Uterus (tissue), 4 donors: ENCODE measurements around the gene BCDIN3D. TPM values are rescaled to one million over a fixed set of nuclear protein-coding genes. Genes with fewer than 3 reads are reported as not detected.
A peak's percentile ranks its signal among the peaks of the same experiment; 100 is the strongest.

Experiments used
- DNase-seq, 2 donors: peaks; one replicate each; pipeline ENCODE4 v3.0.0-alpha.2; 2019 to 2020
- H3K27ac ChIP-seq, 2 donors: fragments of 200-600 bp; sonication (generic); 1 replicate in 1 of 2; 2 replicates in 1 of 2; pipeline ENCODE4 v1.5.1; 2016 to 2018
- H3K27me3 ChIP-seq, 2 donors: fragments of 200-600 bp; sonication (generic); one replicate each; pipeline ENCODE4 v1.5.1; 2018 to 2019; ENCODE audit warnings: control low read depth in 1 of 2
- H3K36me3 ChIP-seq, 2 donors: fragments of 200-600 bp; sonication (generic); one replicate each; pipeline ENCODE4 v1.5.1; 2019; ENCODE audit warnings: control low read depth in 1 of 2
- H3K4me1 ChIP-seq, 2 donors: fragments of 200-600 bp; sonication (generic); one replicate each; pipeline ENCODE4 v1.5.1; 2018 to 2019; ENCODE audit warnings: control low read depth in 1 of 2
- H3K4me3 ChIP-seq, 2 donors: fragments of 200-600 bp; sonication (generic); 1 replicate in 1 of 2; 2 replicates in 1 of 2; pipeline ENCODE4 v1.5.1; 2018 to 2019; ENCODE audit warnings: mild to moderate bottlenecking in 1 of 2
- H3K9me3 ChIP-seq, 2 donors: fragments of 200-600 bp; sonication (generic); one replicate each; pipeline ENCODE4 v1.5.1; 2019; ENCODE audit warnings: control low read depth in 1 of 2
- POLR2A ChIP-seq, 2 donors: fragments of 450-650 bp; IDR thresholded peaks; one replicate each; pipeline ENCODE4 v1.6.1; 2016; ENCODE audit warnings: antibody characterized with exemption in 2 of 2, mild to moderate bottlenecking in 1 of 2, moderate library complexity in 1 of 2
- intact Hi-C: fragments of 100-400 bp; cut with DNase I; formaldehyde crosslinking; loops from one replicate; pipeline ENCODE4 v1.15.1; 2023; ENCODE audit warnings: low total_unique reads
- total RNA-seq, 4 donors: library from RNA; depleted of rRNA in 3 of 4; stranded (reverse); fragments of >200 nt in 3 of 4; gene quantifications; one replicate each; pipeline versions ENCODE4 v1.1.0 to v1.2.4, GENCODE V29; 2014 to 2023
- TF ChIP-seq, protein P1 (sequence below), 4 experiments: fragments of 200-600 bp in 2 of 4; fragments of 450-650 bp in 2 of 4; sonication (generic) in 2 of 4; IDR thresholded peaks; one replicate each; pipeline ENCODE4 v1.5.1; 2016 to 2019; ENCODE audit warnings: antibody characterized with exemption in 4 of 4, mild to moderate bottlenecking in 2 of 4, moderate library complexity in 1 of 4
- donor health status: DM: yes; HTN: yes; CAD: no.

BCDIN3D gene
- total RNA-seq, 4 donors from 2014 or later: 2.1 to 7.2 (median 2.7) TPM

DNA sequence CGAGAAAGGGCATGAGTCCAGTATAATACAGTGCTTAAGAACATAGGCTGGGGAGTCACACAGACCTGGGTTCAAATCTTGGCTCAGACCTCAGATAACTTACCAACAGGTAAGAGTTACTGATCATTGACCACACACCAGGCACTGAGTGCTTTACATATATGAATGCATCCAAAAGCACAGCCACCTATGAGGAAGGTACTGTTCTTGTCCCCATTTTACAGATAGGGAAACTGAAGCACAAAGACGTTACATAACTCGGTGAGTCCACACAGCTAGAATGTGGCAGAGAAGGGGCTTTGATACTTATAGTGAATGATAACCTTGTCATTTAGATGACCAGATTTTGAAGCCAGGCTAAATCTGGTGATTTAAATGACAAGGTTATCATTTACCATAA is 33.2 kb upstream of the BCDIN3D start:
- no peak overlapping the region for H3K27ac ChIP-seq
- no peaks in the 10 kb centered on the region for H3K9me3 ChIP-seq
- H3K36me3 ChIP-seq: no peaks in the 10 kb centered on the region
- TF ChIP-seq, protein P1, sequence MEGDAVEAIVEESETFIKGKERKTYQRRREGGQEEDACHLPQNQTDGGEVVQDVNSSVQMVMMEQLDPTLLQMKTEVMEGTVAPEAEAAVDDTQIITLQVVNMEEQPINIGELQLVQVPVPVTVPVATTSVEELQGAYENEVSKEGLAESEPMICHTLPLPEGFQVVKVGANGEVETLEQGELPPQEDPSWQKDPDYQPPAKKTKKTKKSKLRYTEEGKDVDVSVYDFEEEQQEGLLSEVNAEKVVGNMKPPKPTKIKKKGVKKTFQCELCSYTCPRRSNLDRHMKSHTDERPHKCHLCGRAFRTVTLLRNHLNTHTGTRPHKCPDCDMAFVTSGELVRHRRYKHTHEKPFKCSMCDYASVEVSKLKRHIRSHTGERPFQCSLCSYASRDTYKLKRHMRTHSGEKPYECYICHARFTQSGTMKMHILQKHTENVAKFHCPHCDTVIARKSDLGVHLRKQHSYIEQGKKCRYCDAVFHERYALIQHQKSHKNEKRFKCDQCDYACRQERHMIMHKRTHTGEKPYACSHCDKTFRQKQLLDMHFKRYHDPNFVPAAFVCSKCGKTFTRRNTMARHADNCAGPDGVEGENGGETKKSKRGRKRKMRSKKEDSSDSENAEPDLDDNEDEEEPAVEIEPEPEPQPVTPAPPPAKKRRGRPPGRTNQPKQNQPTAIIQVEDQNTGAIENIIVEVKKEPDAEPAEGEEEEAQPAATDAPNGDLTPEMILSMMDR (IDR thresholded peaks at IDR 0.05): no peak
- no peak for TF ChIP-seq POLR2A (IDR thresholded peaks at IDR 0.05)
- H3K4me1 ChIP-seq: no peaks in the 10 kb centered on the region
- H3K4me3 ChIP-seq: no peak overlapping the region
- no peak for DNase-seq
- intact Hi-C loops: no loop called here
- no peaks in the 10 kb centered on the region for H3K27me3 ChIP-seq

DNA sequence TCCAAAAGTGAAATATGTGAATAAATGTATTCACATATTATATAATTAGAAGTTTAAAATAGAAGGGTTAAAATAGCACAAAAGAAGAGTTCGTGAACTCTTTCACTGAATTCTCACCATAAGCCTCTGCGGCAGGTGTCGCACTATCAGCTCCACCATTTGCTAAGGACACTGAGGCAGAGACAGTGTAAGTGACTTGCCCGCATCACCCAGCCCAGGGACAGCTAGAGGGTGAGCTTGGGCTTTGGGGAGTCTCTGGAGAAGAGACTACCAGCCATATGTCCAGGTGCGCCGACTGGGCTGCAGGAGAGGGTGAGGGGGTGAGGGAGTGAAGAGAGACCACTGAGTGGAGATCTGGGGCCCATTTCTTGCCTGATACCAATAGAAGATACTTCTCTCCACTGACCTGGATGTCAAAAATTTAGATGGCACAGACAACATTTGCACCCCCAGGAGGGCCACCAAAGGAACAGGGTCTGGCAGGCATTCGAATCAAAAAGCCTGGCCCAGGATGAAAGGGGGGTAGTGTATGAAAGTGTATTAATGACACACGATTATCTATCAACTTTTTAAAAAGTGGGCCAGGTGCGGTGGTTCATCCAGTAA is 32.3 kb upstream of the BCDIN3D start:
- intact Hi-C loops: no loop called here
- DNase-seq: no peak

DNA sequence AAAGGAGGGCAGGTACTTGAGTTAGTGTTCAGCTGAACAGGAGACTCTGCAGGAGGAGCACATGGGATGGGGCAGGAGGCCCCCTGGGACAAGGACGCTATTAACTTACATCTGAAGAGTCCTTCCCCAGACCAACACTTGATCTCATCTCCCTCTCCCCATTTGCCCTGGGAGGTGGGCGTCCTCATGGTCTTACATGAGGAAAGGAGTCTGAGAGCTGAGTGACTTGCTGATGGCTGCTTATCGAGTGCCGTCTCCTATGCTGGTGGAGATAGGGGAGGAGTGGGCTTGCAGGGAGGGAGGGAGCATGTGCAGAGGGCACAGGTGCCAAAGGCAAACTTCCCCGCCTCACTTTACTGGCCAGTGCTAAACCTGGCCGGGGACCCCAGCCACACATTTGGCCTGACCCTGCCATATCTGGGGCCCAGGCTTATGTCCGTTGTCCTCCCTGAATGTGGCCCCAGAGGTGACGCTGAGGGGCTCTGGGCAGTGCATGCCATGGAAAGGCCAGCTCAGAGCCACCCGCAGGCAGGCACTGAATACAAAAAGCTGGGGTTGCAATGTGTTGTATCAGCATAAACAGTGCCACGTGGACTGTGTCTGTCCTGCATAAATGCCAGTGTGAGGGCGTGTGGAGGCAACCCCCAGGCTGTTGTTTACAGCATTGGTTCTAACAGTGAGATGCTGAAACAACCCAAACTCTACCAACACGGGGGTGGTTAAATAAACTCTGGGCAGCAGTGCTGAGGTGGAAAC is 31.4 kb upstream of the BCDIN3D start:
- peak in 1 of 2 donors; percentile 12 for DNase-seq
- intact Hi-C loops: no loop called here
- H3K9me3 ChIP-seq: no peaks in the 10 kb centered on the region

More for the DNA sequence above, 32.3 kb upstream of the BCDIN3D start:
- H3K36me3 ChIP-seq: no peaks in the 10 kb centered on the region
- no peak overlapping the region for H3K27ac ChIP-seq
- no peaks in the 10 kb centered on the region for H3K9me3 ChIP-seq
- no peaks in the 10 kb centered on the region for H3K27me3 ChIP-seq
- TF ChIP-seq POLR2A (IDR thresholded peaks at IDR 0.05): no peak
- TF ChIP-seq, protein P1 (IDR thresholded peaks at IDR 0.05): no peak
- no peak overlapping the region for H3K4me3 ChIP-seq
- no peaks in the 10 kb centered on the region for H3K4me1 ChIP-seq

DNA sequence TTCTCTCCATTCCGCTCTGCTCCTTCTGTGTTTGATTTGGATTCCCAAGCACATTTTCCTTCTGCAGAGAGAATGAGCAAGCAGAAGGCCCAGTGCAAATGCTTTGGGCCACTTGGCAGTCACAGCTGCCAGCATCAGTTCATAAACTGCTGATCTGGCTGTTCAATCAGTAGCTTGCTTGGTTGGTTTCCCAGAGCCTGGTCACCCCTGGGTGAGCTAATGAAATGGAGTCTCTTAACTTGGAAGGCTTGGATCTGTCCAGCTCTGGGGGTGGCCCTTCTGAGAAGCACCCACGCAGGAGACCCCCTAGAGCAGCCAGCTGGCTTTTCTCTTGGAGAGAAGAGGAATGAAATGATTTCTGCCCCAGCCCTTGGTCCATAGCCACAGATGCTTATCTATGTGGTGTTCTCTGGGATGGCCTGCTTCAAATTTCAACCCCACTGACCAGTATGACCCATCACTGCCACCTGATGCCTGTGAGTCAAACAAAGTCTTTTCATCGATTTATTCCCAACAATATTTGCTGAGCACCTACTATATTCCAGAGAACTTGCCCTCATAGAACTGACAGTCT is 30.5 kb upstream of the BCDIN3D start:
- Histone ChIP-seq H3K36me3 (no peaks in the 10 kb centered on the region), H3K9me3 (no peaks in the 10 kb centered on the region), H3K4me1 (peaks cover 6 to 9% of the 10 kb centered on the region in 2 donors), H3K4me3 (no peak overlapping the region), H3K27me3 (no peaks in the 10 kb centered on the region), H3K27ac (no peak overlapping the region)
- TF ChIP-seq, protein P1 (IDR thresholded peaks at IDR 0.05): no peak
- no peak for TF ChIP-seq POLR2A (IDR thresholded peaks at IDR 0.05)
- intact Hi-C loops: no loop called here
- peak in 1 of 2 donors; percentile 31 for DNase-seq

More for the DNA sequence above, 31.4 kb upstream of the BCDIN3D start:
- H3K36me3 ChIP-seq: no peaks in the 10 kb centered on the region
- no peaks in the 10 kb centered on the region for H3K27me3 ChIP-seq
- H3K27ac ChIP-seq: no peak overlapping the region
- H3K4me3 ChIP-seq: no peak overlapping the region
- peaks cover 0 to 4% of the 10 kb centered on the region in 2 donors for H3K4me1 ChIP-seq
- TF ChIP-seq POLR2A (IDR thresholded peaks at IDR 0.05): no peak
- TF ChIP-seq, protein P1 (IDR thresholded peaks at IDR 0.05): no peak

DNA sequence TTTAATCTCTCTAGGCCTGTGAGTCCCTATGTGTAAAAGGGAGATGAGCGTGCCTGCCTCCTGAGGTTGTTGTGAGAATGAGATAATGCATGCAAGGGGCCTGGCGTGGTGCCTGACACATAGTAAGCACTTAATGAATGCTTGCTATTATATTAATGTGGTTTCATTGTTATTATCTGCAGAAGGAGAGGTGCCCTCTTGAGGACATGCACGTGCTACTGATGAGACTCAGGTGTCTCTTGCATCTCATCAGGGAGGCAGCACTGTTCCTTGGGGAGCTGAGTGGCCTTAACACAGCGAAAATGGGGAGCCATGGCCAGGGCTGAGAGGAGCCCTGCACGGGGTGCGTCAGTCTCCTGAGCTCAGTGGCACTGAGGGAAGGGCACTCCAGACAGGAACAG is 29.9 kb upstream of the BCDIN3D start:
- no peaks in the 10 kb centered on the region for H3K27me3 ChIP-seq
- no peaks in the 10 kb centered on the region for H3K36me3 ChIP-seq
- intact Hi-C loops: no loop called here
- peaks cover 13 to 15% of the 10 kb centered on the region in 2 donors for H3K4me1 ChIP-seq
- H3K27ac ChIP-seq: no peak overlapping the region
- peak in 1 of 2 donors; percentile 20 for DNase-seq
- no peaks in the 10 kb centered on the region for H3K9me3 ChIP-seq
- H3K4me3 ChIP-seq: no peak overlapping the region
- TF ChIP-seq, protein P1 (IDR thresholded peaks at IDR 0.05): no peak
- no peak for TF ChIP-seq POLR2A (IDR thresholded peaks at IDR 0.05)
